Measurements from ENCODE around the gene CIT. TPM values are rescaled to one million over a fixed set of nuclear protein-coding genes. Genes with fewer than 3 reads are reported as not detected.

The CIT gene
- total RNA-seq = 30.6 and 56.0 TPM in 2 replicates

GRCh38 chr12:119876761-119877638 is at the start of gene CIT:
CIT (minus strand) TSS chr12:119877320; CDS start chr12:119876168, 1,152 bp downstream.

GRCh38 chr12:119667577-119668323 is 209.4 kb downstream of the CIT start, which contains the start of gene PRKAB1:
PRKAB1 (plus strand) TSS chr12:119668133; CDS start chr12:119668245, 112 bp downstream.

Other genes starting within 250 kb of the CIT start
- gene PRKAB1, start 209.2 kb downstream of the CIT start, total RNA-seq = 11.3 and 12.8 TPM in 2 replicates
- gene BICDL1, start 111.9 kb upstream of the CIT start, total RNA-seq = not detected in 2 replicates
- gene RAB35, start 239.4 kb upstream of the CIT start, total RNA-seq = 32.6 and 40.3 TPM in 2 replicates